Uterus (tissue), 4 donors: Measurements from ENCODE around the gene IRGC. TPM values are rescaled to one million over a fixed set of nuclear protein-coding genes. Genes with fewer than 3 reads are reported as not detected.

Source experiments
- DNase-seq, 2 donors: peaks; one replicate each; pipeline ENCODE4 v3.0.0-alpha.2; 2019 to 2020
- H3K27ac ChIP-seq, 2 donors: fragments of 200-600 bp; sonication (generic); 1 replicate in 1 of 2; 2 replicates in 1 of 2; pipeline ENCODE4 v1.5.1; 2016 to 2018
- H3K27me3 ChIP-seq, 2 donors: fragments of 200-600 bp; sonication (generic); one replicate each; pipeline ENCODE4 v1.5.1; 2018 to 2019; ENCODE audit warnings: control low read depth in 1 of 2
- H3K36me3 ChIP-seq, 2 donors: fragments of 200-600 bp; sonication (generic); one replicate each; pipeline ENCODE4 v1.5.1; 2019; ENCODE audit warnings: control low read depth in 1 of 2
- H3K4me1 ChIP-seq, 2 donors: fragments of 200-600 bp; sonication (generic); one replicate each; pipeline ENCODE4 v1.5.1; 2018 to 2019; ENCODE audit warnings: control low read depth in 1 of 2
- H3K4me3 ChIP-seq, 2 donors: fragments of 200-600 bp; sonication (generic); 1 replicate in 1 of 2; 2 replicates in 1 of 2; pipeline ENCODE4 v1.5.1; 2018 to 2019; ENCODE audit warnings: mild to moderate bottlenecking in 1 of 2
- H3K9me3 ChIP-seq, 2 donors: fragments of 200-600 bp; sonication (generic); one replicate each; pipeline ENCODE4 v1.5.1; 2019; ENCODE audit warnings: control low read depth in 1 of 2
- POLR2A ChIP-seq, 2 donors: fragments of 450-650 bp; IDR thresholded peaks; one replicate each; pipeline ENCODE4 v1.6.1; 2016; ENCODE audit warnings: antibody characterized with exemption in 2 of 2, mild to moderate bottlenecking in 1 of 2, moderate library complexity in 1 of 2
- intact Hi-C: fragments of 100-400 bp; cut with DNase I; formaldehyde crosslinking; loops from one replicate; pipeline ENCODE4 v1.15.1; 2023; ENCODE audit warnings: low total_unique reads
- total RNA-seq, 4 donors: library from RNA; depleted of rRNA in 3 of 4; stranded (reverse); fragments of >200 nt in 3 of 4; gene quantifications; one replicate each; pipeline versions ENCODE4 v1.1.0 to v1.2.4, GENCODE V29; 2014 to 2023
- TF ChIP-seq, protein P1 (sequence below), 4 experiments: fragments of 200-600 bp in 2 of 4; fragments of 450-650 bp in 2 of 4; sonication (generic) in 2 of 4; IDR thresholded peaks; one replicate each; pipeline ENCODE4 v1.5.1; 2016 to 2019; ENCODE audit warnings: antibody characterized with exemption in 4 of 4, mild to moderate bottlenecking in 2 of 4, moderate library complexity in 1 of 4
- donor health status: DM: yes; HTN: yes; CAD: no.

Gene IRGC
- total RNA-seq, 4 donors from 2014 or later = not detected

DNA sequence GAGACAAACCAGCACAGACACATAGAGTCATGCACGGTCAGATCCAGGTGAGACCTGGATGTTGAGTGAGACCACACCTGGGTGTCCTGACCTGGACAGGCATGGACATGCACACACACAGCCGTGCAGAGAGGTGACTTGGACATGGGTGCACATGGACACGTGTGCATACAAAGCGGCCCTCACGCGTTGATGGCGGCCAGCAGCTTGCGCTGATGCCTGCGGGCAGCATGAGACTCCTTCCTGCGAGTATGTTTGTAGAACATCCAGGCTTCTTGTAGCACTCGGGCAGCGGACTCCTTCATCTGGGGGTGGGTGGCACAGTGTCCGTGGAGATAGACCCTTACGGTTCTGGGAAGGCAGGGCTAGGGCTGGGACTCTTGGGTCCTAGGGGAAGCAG, 53.4 kb downstream of the IRGC start:
- H3K9me3 ChIP-seq = no peaks in the 10 kb centered on the region
- H3K27ac ChIP-seq = no peak overlapping the region
- H3K27me3 ChIP-seq = no peaks in the 10 kb centered on the region
- H3K36me3 ChIP-seq = no peaks in the 10 kb centered on the region
- TF ChIP-seq, protein P1, sequence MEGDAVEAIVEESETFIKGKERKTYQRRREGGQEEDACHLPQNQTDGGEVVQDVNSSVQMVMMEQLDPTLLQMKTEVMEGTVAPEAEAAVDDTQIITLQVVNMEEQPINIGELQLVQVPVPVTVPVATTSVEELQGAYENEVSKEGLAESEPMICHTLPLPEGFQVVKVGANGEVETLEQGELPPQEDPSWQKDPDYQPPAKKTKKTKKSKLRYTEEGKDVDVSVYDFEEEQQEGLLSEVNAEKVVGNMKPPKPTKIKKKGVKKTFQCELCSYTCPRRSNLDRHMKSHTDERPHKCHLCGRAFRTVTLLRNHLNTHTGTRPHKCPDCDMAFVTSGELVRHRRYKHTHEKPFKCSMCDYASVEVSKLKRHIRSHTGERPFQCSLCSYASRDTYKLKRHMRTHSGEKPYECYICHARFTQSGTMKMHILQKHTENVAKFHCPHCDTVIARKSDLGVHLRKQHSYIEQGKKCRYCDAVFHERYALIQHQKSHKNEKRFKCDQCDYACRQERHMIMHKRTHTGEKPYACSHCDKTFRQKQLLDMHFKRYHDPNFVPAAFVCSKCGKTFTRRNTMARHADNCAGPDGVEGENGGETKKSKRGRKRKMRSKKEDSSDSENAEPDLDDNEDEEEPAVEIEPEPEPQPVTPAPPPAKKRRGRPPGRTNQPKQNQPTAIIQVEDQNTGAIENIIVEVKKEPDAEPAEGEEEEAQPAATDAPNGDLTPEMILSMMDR (IDR thresholded peaks at IDR 0.05) = no peak
- no peak for TF ChIP-seq POLR2A (IDR thresholded peaks at IDR 0.05)
- no peak overlapping the region for H3K4me3 ChIP-seq
- peaks cover 0 to 1% of the 10 kb centered on the region in 2 donors for H3K4me1 ChIP-seq
- no peak for DNase-seq
- intact Hi-C loops = no loop called here

Other genes with a start within 250 kb of the IRGC start
- gene PHLDB3, start 211.3 kb upstream of the IRGC start, total RNA-seq = 10 to 100 TPM in 2 of 4 donors, under 1 TPM in 2; 0.51 to 27.1 (median 6.1) TPM
- gene ETHE1, start 188.9 kb upstream of the IRGC start, total RNA-seq = 10 to 100 TPM in 2 of 4 donors, 1 to 10 TPM in 1, under 1 TPM in 1; 0.77 to 29.0 (median 12.5) TPM
- gene ZNF575, start 182.9 kb upstream of the IRGC start, total RNA-seq = 1 to 10 TPM in 1 of 4 donors, under 1 TPM in 1, not detected in 2; 0.21 to 2.8 TPM
- gene XRCC1, start 140.5 kb upstream of the IRGC start, total RNA-seq = 10 to 100 TPM; 22.7 to 53.2 (median 30.7) TPM
- 10 to 100 TPM in 3 of 4 donors, 1 to 10 TPM in 1; 4.6 to 46.5 (median 10.3) TPM for gene PINLYP, start 140.3 kb upstream of the IRGC start, total RNA-seq
- gene IRGQ, start 119.9 kb upstream of the IRGC start, total RNA-seq = 10 to 100 TPM in 2 of 4 donors, 1 to 10 TPM in 2; 4.1 to 31.0 (median 17.2) TPM
- 10 to 100 TPM in 3 of 4 donors, 1 to 10 TPM in 1; 2.4 to 19.0 (median 12.6) TPM for gene ZNF576, start 119.5 kb upstream of the IRGC start, total RNA-seq
- under 1 TPM in 1 of 4 donors, not detected in 3; 0.58 TPM for gene SRRM5, start 104.0 kb upstream of the IRGC start, total RNA-seq
- 10 to 100 TPM in 3 of 4 donors, 1 to 10 TPM in 1; 1.5 to 83.3 (median 44.5) TPM for gene ZNF428, start 96.4 kb upstream of the IRGC start, total RNA-seq
- 10 to 100 TPM in 2 of 4 donors, 1 to 10 TPM in 2; 2.1 to 18.6 (median 10.5) TPM for gene CADM4, start 76.2 kb upstream of the IRGC start, total RNA-seq
- 10 to 100 TPM; 15.6 to 69.9 (median 26.7) TPM for gene PLAUR, start 45.9 kb upstream of the IRGC start, total RNA-seq
- 10 to 100 TPM; 14.9 to 44.9 (median 27.2) TPM for gene SMG9, start 38.9 kb downstream of the IRGC start, total RNA-seq
- gene KCNN4, start 64.9 kb downstream of the IRGC start, total RNA-seq = 1 to 10 TPM in 3 of 4 donors, under 1 TPM in 1; 0.77 to 9.2 (median 5.6) TPM
- gene LYPD5, start 86.4 kb downstream of the IRGC start, total RNA-seq = 1 to 10 TPM in 2 of 4 donors, under 1 TPM in 2; 0.51 to 1.9 (median 0.88) TPM
- gene ZNF283, start 111.2 kb downstream of the IRGC start, total RNA-seq = 10 to 100 TPM in 3 of 4 donors, 1 to 10 TPM in 1; 1.8 to 52.6 (median 14.1) TPM
- 1 to 10 TPM in 3 of 4 donors, under 1 TPM in 1; 0.59 to 7.9 (median 6.4) TPM for gene ZNF404, start 167.9 kb downstream of the IRGC start, total RNA-seq
- gene ZNF45, start 219.2 kb downstream of the IRGC start, total RNA-seq = 10 to 100 TPM in 3 of 4 donors, 1 to 10 TPM in 1; 9.4 to 33.0 (median 14.6) TPM
- 10 to 100 TPM in 1 of 4 donors, 1 to 10 TPM in 1, under 1 TPM in 1, not detected in 1; 0.77 to 26.9 (median 9.4) TPM for gene ZNF221, start 235.2 kb downstream of the IRGC start, total RNA-seq